Measurements from ENCODE around the gene EAF1.
A peak's percentile ranks its signal among the peaks of the same experiment; 100 is the strongest.

Gene EAF1

GRCh38 chr3:15399970-15400369, 27.4 kb upstream of the EAF1 start:
- TF ChIP-seq CTCF (IDR thresholded peaks at IDR 0.05; ENCODE audit: low read length, missing control alignments) = no peak
- no peak overlapping the region for H3K4me3 ChIP-seq (replicated peaks; ENCODE audit: low read depth, low read length)
- no peak for DNase-seq (ENCODE audit: low read depth)

- no peak for DNase-seq (ENCODE audit: low read depth)
- no peak for TF ChIP-seq CTCF (IDR thresholded peaks at IDR 0.05; ENCODE audit: low read length, missing control alignments)
Measured at GRCh38 chr3:15401936-15402335, 25.5 kb upstream of the EAF1 start.

GRCh38 chr3:15403495-15403894, 23.9 kb upstream of the EAF1 start:
- no peak for TF ChIP-seq CTCF (IDR thresholded peaks at IDR 0.05; ENCODE audit: low read length, missing control alignments)
- no peak for DNase-seq (ENCODE audit: low read depth)
- no peak overlapping the region for H3K4me3 ChIP-seq (replicated peaks; ENCODE audit: low read depth, low read length)

More at GRCh38 chr3:15401936-15402335, 25.5 kb upstream of the EAF1 start:
- H3K4me3 ChIP-seq (replicated peaks; ENCODE audit: low read depth, low read length) = no peak overlapping the region

- no peak for DNase-seq (ENCODE audit: low read depth)
- H3K4me3 ChIP-seq (replicated peaks; ENCODE audit: low read depth, low read length) = no peak overlapping the region
- no peak for TF ChIP-seq CTCF (IDR thresholded peaks at IDR 0.05; ENCODE audit: low read length, missing control alignments)
Measured at GRCh38 chr3:15403965-15404364, 23.4 kb upstream of the EAF1 start.

GRCh38 chr3:15404767-15405166, 22.6 kb upstream of the EAF1 start:
- TF ChIP-seq CTCF (IDR thresholded peaks at IDR 0.05; ENCODE audit: low read length, missing control alignments) = no peak
- DNase-seq (ENCODE audit: low read depth) = no peak
- H3K4me3 ChIP-seq (replicated peaks; ENCODE audit: low read depth, low read length) = no peak overlapping the region

- peak; percentile 80 for DNase-seq (ENCODE audit: low read depth)
- no peak overlapping the region for H3K4me3 ChIP-seq (replicated peaks; ENCODE audit: low read depth, low read length)
- peak; percentile 68 for TF ChIP-seq CTCF (IDR thresholded peaks at IDR 0.05; ENCODE audit: low read length, missing control alignments)
Measured at GRCh38 chr3:15405448-15406050, 21.8 kb upstream of the EAF1 start.

GRCh38 chr3:15409239-15409638, 18.2 kb upstream of the EAF1 start:
- TF ChIP-seq CTCF (IDR thresholded peaks at IDR 0.05; ENCODE audit: low read length, missing control alignments) = no peak
- DNase-seq (ENCODE audit: low read depth) = peak; percentile 52
- no peak overlapping the region for H3K4me3 ChIP-seq (replicated peaks; ENCODE audit: low read depth, low read length)

Data from fibroblast of pulmonary artery (primary cell).